Measurements from ENCODE around the gene SLC16A10. TPM values are rescaled to one million over a fixed set of nuclear protein-coding genes. Genes with fewer than 3 reads are reported as not detected.

Gene SLC16A10
- total and polyA plus RNA-seq, 2 donors from 2014 or later = 3.7 to 5.9 TPM

- no peak for TF ChIP-seq CTCF (IDR thresholded peaks at IDR 0.05; ENCODE audit: borderline replicate concordance, extremely low read depth, insufficient read depth)
- Histone ChIP-seq H3K36me3 (ENCODE audit: control insufficient read depth in 2 of 3, insufficient read depth in 3 of 3, low read length in 3 of 3) (no peaks in the 10 kb centered on the region), H3K27me3 (ENCODE audit: control insufficient read depth, insufficient read depth, low read length) (peaks cover 3% of the 10 kb centered on the region), H3K4me3 (ENCODE audit: low read length in 3 of 3) (no peak overlapping the region), H3K9me3 (ENCODE audit: control insufficient read depth in 2 of 3, insufficient read depth in 1 of 3, low read length in 3 of 3) (no peaks in the 10 kb centered on the region), H3K9ac (ENCODE audit: low read length in 3 of 3) (no peak overlapping the region), H3K4me1 (ENCODE audit: control insufficient read depth in 2 of 3, insufficient read depth in 2 of 3, low read depth in 1 of 3, low read length in 3 of 3) (peaks cover 0 to 5% (median 3%) of the 10 kb centered on the region in 3 donors), H3K27ac (ENCODE audit: low read depth in 2 of 2, low read length in 2 of 2) (no peak overlapping the region)
- FAIRE-seq = no peak
- intact Hi-C loops (cut with DNase I) = no loop called here
- peak in 1 of 5 donors; percentile 51 for DNase-seq
Observed at GRCh38 chr6:111258010-111258409, 170.7 kb downstream of the SLC16A10 start.

GRCh38 chr6:111258615-111259088, 171.3 kb downstream of the SLC16A10 start:
- H3K27me3 ChIP-seq (ENCODE audit: control insufficient read depth, insufficient read depth, low read length) = peaks cover 3% of the 10 kb centered on the region
- H3K9ac ChIP-seq (ENCODE audit: low read length in 3 of 3) = peak overlapping the region; percentile 3 to 63 (median 63)
- DNase-seq (no peak), FAIRE-seq (no peak)
- no peaks in the 10 kb centered on the region for H3K9me3 ChIP-seq (ENCODE audit: control insufficient read depth in 2 of 3, insufficient read depth in 1 of 3, low read length in 3 of 3)
- H3K36me3 ChIP-seq (ENCODE audit: control insufficient read depth in 2 of 3, insufficient read depth in 3 of 3, low read length in 3 of 3) = peaks cover 0 to under 1% (median 0%) of the 10 kb centered on the region in 3 donors
- H3K27ac ChIP-seq (ENCODE audit: low read depth in 2 of 2, low read length in 2 of 2) = peak overlapping the region in 1 of 2 donors; percentile 34
- no peak for TF ChIP-seq CTCF (IDR thresholded peaks at IDR 0.05; ENCODE audit: borderline replicate concordance, extremely low read depth, insufficient read depth)
- intact Hi-C loops (cut with DNase I) = no loop called here
- peak overlapping the region; percentile 57 to 90 (median 80) for H3K4me3 ChIP-seq (ENCODE audit: low read length in 3 of 3)
- H3K4me1 ChIP-seq (ENCODE audit: control insufficient read depth in 2 of 3, insufficient read depth in 2 of 3, low read depth in 1 of 3, low read length in 3 of 3) = peaks cover 0 to 5% (median 3%) of the 10 kb centered on the region in 3 donors

- peaks cover 0 to 3% (median 0%) of the 10 kb centered on the region in 3 donors for H3K36me3 ChIP-seq (ENCODE audit: control insufficient read depth in 2 of 3, insufficient read depth in 3 of 3, low read length in 3 of 3)
- intact Hi-C loops (cut with DNase I) = no loop called here
- H3K9me3 ChIP-seq (ENCODE audit: control insufficient read depth in 2 of 3, insufficient read depth in 1 of 3, low read length in 3 of 3) = no peaks in the 10 kb centered on the region
- H3K4me3 ChIP-seq (ENCODE audit: low read length in 3 of 3) = peak overlapping the region; percentile 80 to 90 (median 87)
- H3K9ac ChIP-seq (ENCODE audit: low read length in 3 of 3) = peak overlapping the region; percentile 63 to 72 (median 69)
- peak overlapping the region; percentile 74 to 84 for H3K27ac ChIP-seq (ENCODE audit: low read depth in 2 of 2, low read length in 2 of 2)
- peak; percentile 98 for TF ChIP-seq CTCF (IDR thresholded peaks at IDR 0.05; ENCODE audit: borderline replicate concordance, extremely low read depth, insufficient read depth)
- DNase-seq (peak; percentile 99 to 100 (median 99)), FAIRE-seq (peak; percentile 96)
- H3K27me3 ChIP-seq (ENCODE audit: control insufficient read depth, insufficient read depth, low read length) = peaks cover 3% of the 10 kb centered on the region
- peaks cover 0 to 5% (median 3%) of the 10 kb centered on the region in 3 donors for H3K4me1 ChIP-seq (ENCODE audit: control insufficient read depth in 2 of 3, insufficient read depth in 2 of 3, low read depth in 1 of 3, low read length in 3 of 3)
Observed at GRCh38 chr6:111259089-111259831, 172.0 kb downstream of the SLC16A10 start.
